HCT116 (cell line): ENCODE data around the gene GDPD5. TPM values are rescaled to one million over a fixed set of nuclear protein-coding genes. Genes with fewer than 3 reads are reported as not detected.

ENCODE experiments used
- ATAC-seq: fragments of 200-7000 bp; cut with Tn5 transposase; 2 replicates; pipeline ENCODE4 v1.9.1; 2020; ENCODE audit warnings: mild to moderate bottlenecking, moderate library complexity
- BruUV-seq: library from RNA; stranded (reverse); fragments of 400-500 nt; replicated peaks from 2 replicates; lab custom pipeline; 2021; lab: Mats Ljungman, UMichigan
- CTCF ChIA-PET: fragments of 300-600 bp; sonication (Branson Sonifier 250); formaldehyde crosslinking; loops from one replicate; lab custom pipeline; 2021; ENCODE audit warnings: antibody characterized with exemption; lab: Charles Lee
- POLR2A ChIA-PET: fragments of 300-600, 350-600 bp; sonication (Branson Sonifier 250); formaldehyde crosslinking; loops from one replicate; lab custom pipeline; 2021; ENCODE audit warnings: antibody characterized with exemption; lab: Charles Lee
- RAD21 ChIA-PET, 2 experiments: fragments of 300-600 bp; sonication (Branson Sonifier 250); formaldehyde crosslinking; loops; one replicate each; lab custom pipeline; 2023; ENCODE audit warnings: low total read pairs in 2 of 2; ENCODE audit not compliant: uncharacterized antibody in 2 of 2, unreplicated experiment in 2 of 2, low non-redundant PET in 1 of 2; lab: Charles Lee
- DNase-seq: peaks from one replicate; pipeline ENCODE4 v3.0.0-alpha.2; 2010; ENCODE audit warnings: low read depth, low spot score
- H2AFZ ChIP-seq: fragments of 200-600 bp; shearing (Covaris generic), sonication (generic); 2 replicates; pipeline ENCODE4 v1.6.1; 2017; ENCODE audit warnings: low read depth, mixed run types, mixed read lengths, antibody characterized with exemption, low read length; ENCODE audit not compliant: poor library complexity, severe bottlenecking
- H3K27ac ChIP-seq: 2 replicates; pipeline ENCODE4 v1.5.1; 2012; ENCODE audit warnings: low read depth, low read length
- H3K27me3 ChIP-seq: fragments of 200-600 bp; sonication (generic); 2 replicates; pipeline ENCODE4 v1.6.1; 2016; ENCODE audit warnings: mixed run types, low read length, mixed read lengths; ENCODE audit not compliant: insufficient read depth
- H3K36me3 ChIP-seq, 2 experiments: fragments of 200-500 bp in 1 of 2; fragments of 200-600 bp in 1 of 2; sonication (Bioruptor generic) in 1 of 2; sonication (generic) in 1 of 2; 2 replicates each; pipeline versions ENCODE4 v1.5.1 to v1.6.1; 2014 to 2016; ENCODE audit warnings: low read length in 2 of 2, inconsistent platforms in 1 of 2, mixed read lengths in 1 of 2, mixed run types in 1 of 2; ENCODE audit not compliant: insufficient read depth in 2 of 2, control insufficient read depth in 1 of 2
- H3K4me1 ChIP-seq, 2 experiments: fragments of 200-600 bp in 1 of 2; sonication (generic) in 1 of 2; 2 replicates each; pipeline versions ENCODE4 v1.5.1 to v1.6.1; 2012 to 2017; ENCODE audit warnings: low read length in 2 of 2, inconsistent platforms in 1 of 2, mild to moderate bottlenecking in 1 of 2, mixed read lengths in 1 of 2, mixed run types in 1 of 2, moderate library complexity in 1 of 2; ENCODE audit not compliant: insufficient read depth in 2 of 2, control insufficient read depth in 1 of 2
- H3K4me2 ChIP-seq: fragments of 200-600 bp; sonication (generic); 2 replicates; pipeline ENCODE4 v1.6.1; 2017; ENCODE audit warnings: mixed run types, low read length, mixed read lengths
- H3K4me3 ChIP-seq, 2 experiments: fragments of 200-600 bp in 1 of 2; sonication (generic) in 1 of 2; replicated peaks in 1 of 2; 2 replicates each; pipeline ENCODE4 v1.5.1; 2011 to 2016; ENCODE audit warnings: low read length in 2 of 2, control low read depth in 1 of 2, low read depth in 1 of 2, mild to moderate bottlenecking in 1 of 2, mixed read lengths in 1 of 2, mixed run types in 1 of 2
- H3K79me2 ChIP-seq: fragments of 200-600 bp; sonication (generic); 2 replicates; pipeline ENCODE4 v1.6.1; 2017; ENCODE audit warnings: mild to moderate bottlenecking, mixed run types, low read length, moderate library complexity, mixed read lengths; ENCODE audit not compliant: insufficient read depth
- H3K9ac ChIP-seq: fragments of 200-600 bp; sonication (generic); 2 replicates; pipeline ENCODE4 v1.6.1; 2016; ENCODE audit warnings: low read length, mixed read lengths
- H3K9me2 ChIP-seq: fragments of 200-600 bp; sonication (generic), shearing (Covaris generic); 2 replicates; pipeline ENCODE4 v1.6.1; 2017; ENCODE audit warnings: mixed run types, mild to moderate bottlenecking, moderate library complexity; ENCODE audit not compliant: insufficient read depth
- H3K9me3 ChIP-seq, 2 experiments: fragments of 200-500 bp in 1 of 2; fragments of 200-600 bp in 1 of 2; sonication (Bioruptor generic) in 1 of 2; sonication (generic) in 1 of 2; 2 replicates each; pipeline ENCODE4 v1.6.1; 2014 to 2017; ENCODE audit warnings: low read length in 2 of 2, mixed read lengths in 2 of 2, inconsistent platforms in 1 of 2, low read depth in 1 of 2, mild to moderate bottlenecking in 1 of 2, mixed run types in 1 of 2, moderate library complexity in 1 of 2; ENCODE audit not compliant: control insufficient read depth in 1 of 2, insufficient read depth in 1 of 2
- H4K20me1 ChIP-seq: fragments of 200-600 bp; sonication (generic), shearing (Covaris generic); 2 replicates; pipeline ENCODE4 v1.6.1; 2017; ENCODE audit warnings: mixed run types, mild to moderate bottlenecking, moderate library complexity; ENCODE audit not compliant: insufficient read depth
- ATF3 ChIP-seq: IDR thresholded peaks from 2 replicates; pipeline ENCODE4 v1.6.1; 2012
- CEBPB ChIP-seq: IDR thresholded peaks from 2 replicates; pipeline ENCODE4 v1.6.1; 2012; ENCODE audit warnings: low read depth
- CTCF ChIP-seq, 3 experiments: fragments of 200-600 bp in 1 of 3; sonication (generic) in 1 of 3; IDR thresholded peaks in 2 of 3; conservative IDR thresholded peaks in 1 of 3; 2 replicates each; pipeline ENCODE4 v1.5.1; 2012 to 2017; ENCODE audit warnings: low read depth in 2 of 3, low read length in 2 of 3, antibody characterized with exemption in 1 of 3, borderline replicate concordance in 1 of 3, control low read depth in 1 of 3, mild to moderate bottlenecking in 1 of 3, mixed read lengths in 1 of 3, mixed run types in 1 of 3, moderate library complexity in 1 of 3; ENCODE audit not compliant: insufficient read depth in 1 of 3
- EGR1 ChIP-seq: IDR thresholded peaks from 2 replicates; pipeline ENCODE4 v1.6.1; 2012; ENCODE audit warnings: low read depth
- ELF1 ChIP-seq: IDR thresholded peaks from 2 replicates; pipeline ENCODE4 v1.6.1; 2012; ENCODE audit warnings: low read depth, borderline replicate concordance
- EZH2 ChIP-seq: fragments of 200-600 bp; sonication (generic); IDR thresholded peaks from 2 replicates; pipeline ENCODE4 v1.6.1; 2017; ENCODE audit warnings: antibody characterized with exemption, mixed run types
- EZH2phosphoT487 ChIP-seq: fragments of 200-600 bp; IDR thresholded peaks from 2 replicates; pipeline ENCODE4 v1.6.1; 2018; ENCODE audit warnings: antibody characterized with exemption, borderline replicate concordance
- FOSL1 ChIP-seq: IDR thresholded peaks from 2 replicates; pipeline ENCODE4 v1.6.1; 2012; ENCODE audit warnings: low read depth
- POLR2A ChIP-seq: IDR thresholded peaks from 2 replicates; pipeline ENCODE4 v1.7.0; 2011; ENCODE audit warnings: borderline replicate concordance; ENCODE audit not compliant: insufficient read depth, insufficient read length; ENCODE audit errors: extremely low read depth
- POLR2AphosphoS5 ChIP-seq: IDR thresholded peaks from 2 replicates; pipeline ENCODE4 v1.6.1; 2011; ENCODE audit warnings: mild to moderate bottlenecking, low read depth, low read length, moderate library complexity
- RAD21 ChIP-seq: IDR thresholded peaks from 2 replicates; pipeline ENCODE4 v1.6.1; 2012; ENCODE audit warnings: low read depth, mild to moderate bottlenecking
- SP1 ChIP-seq: IDR thresholded peaks from 2 replicates; pipeline ENCODE4 v1.6.1; 2012; ENCODE audit warnings: low read depth
- SRF ChIP-seq: IDR thresholded peaks from 2 replicates; pipeline ENCODE4 v1.6.1; 2012; ENCODE audit warnings: low read depth
- YY1 ChIP-seq: IDR thresholded peaks from 2 replicates; pipeline ENCODE4 v1.6.1; 2011; ENCODE audit warnings: low read length, low read depth, moderate library complexity, mild to moderate bottlenecking; ENCODE audit not compliant: insufficient replicate concordance; ENCODE audit errors: extremely low read depth
- ZFX ChIP-seq: fragments of 450-650 bp; IDR thresholded peaks from 2 replicates; pipeline ENCODE4 v1.6.1; 2017
- ZNF274 ChIP-seq: fragments of 200-500 bp; sonication (Bioruptor generic); IDR thresholded peaks from 2 replicates; pipeline ENCODE4 v1.6.1; 2014; ENCODE audit warnings: mild to moderate bottlenecking, low read depth, low read length, inconsistent platforms
- intact Hi-C: fragments of 100-400 bp; cut with micrococcal nuclease; formaldehyde crosslinking; loops from 2 replicates; pipeline ENCODE4 v1.10.0; 2022
- total RNA-seq: library from RNA; stranded (reverse); gene quantifications from one replicate; pipeline ENCODE4 v1.2.1, GENCODE V29; 2021; ENCODE audit not compliant: unreplicated experiment

Gene GDPD5
- total RNA-seq, 1 experiment from 2014 or later, result 27.5 TPM

GRCh38 chr11:75499423-75500190 lies 26.1 kb downstream of the GDPD5 start:
- Histone ChIP-seq H3K4me1 (peaks cover 26 to 47% of the 10 kb centered on the region in 2 experiments), H3K27ac (no peak overlapping the region), H4K20me1 (no peaks in the 10 kb centered on the region), H3K4me3 (peak overlapping the region in 1 of 2 experiments; percentile 39; a peak in 2 of 4 replicates), H2AFZ (no peak overlapping the region), H3K79me2 (no peaks in the 10 kb centered on the region), H3K9ac (no peak overlapping the region), H3K27me3 (no peaks in the 10 kb centered on the region), H3K9me3 (no peaks in the 10 kb centered on the region), H3K9me2 (no peaks in the 10 kb centered on the region), H3K36me3 (no peaks in the 10 kb centered on the region), H3K4me2 (peak overlapping the region; percentile 77)
- DNase-seq (no peak), ATAC-seq (peak; percentile 64)
- ChIA-PET POLR2A (no interaction called here), RAD21 (no interaction called here), CTCF (no interaction called here)
- intact Hi-C loops, result no loop called here
- no TSS peak for BruUV-seq
- no peak for TF ChIP-seq CEBPB
- no peak for TF ChIP-seq ATF3
- no peak for TF ChIP-seq ZNF274
- no peak for TF ChIP-seq YY1
- no peak for TF ChIP-seq FOSL1
- no peak for TF ChIP-seq POLR2AphosphoS5
- TF ChIP-seq ELF1, result no peak
- no peak for TF ChIP-seq SP1
- TF ChIP-seq EGR1, result no peak
- TF ChIP-seq POLR2A, result no peak
- TF ChIP-seq RAD21, result no peak
- TF ChIP-seq EZH2, result no peak
- no peak for TF ChIP-seq EZH2phosphoT487
- no peak for TF ChIP-seq CTCF (IDR thresholded peaks at IDR 0.05 in 2 of 3, conservative IDR thresholded peaks at IDR 0.05 in 1 of 3; ENCODE audit: borderline replicate concordance in 1 of 3, insufficient read depth in 1 of 3, low read depth in 2 of 3, low read length in 2 of 3)
- TF ChIP-seq SRF, result no peak
- TF ChIP-seq ZFX, result no peak
